ENCODE results near the gene NAPSA. TPM values are rescaled to one million over a fixed set of nuclear protein-coding genes. Genes with fewer than 3 reads are reported as not detected.

Gene NAPSA
- total and polyA plus RNA-seq, 9 of the 15 experiments (the other 6 are each of a cell fraction or from before 2014, with no cell fraction given) = 0.25 to 1.9 (median 0.69) TPM

DNA sequence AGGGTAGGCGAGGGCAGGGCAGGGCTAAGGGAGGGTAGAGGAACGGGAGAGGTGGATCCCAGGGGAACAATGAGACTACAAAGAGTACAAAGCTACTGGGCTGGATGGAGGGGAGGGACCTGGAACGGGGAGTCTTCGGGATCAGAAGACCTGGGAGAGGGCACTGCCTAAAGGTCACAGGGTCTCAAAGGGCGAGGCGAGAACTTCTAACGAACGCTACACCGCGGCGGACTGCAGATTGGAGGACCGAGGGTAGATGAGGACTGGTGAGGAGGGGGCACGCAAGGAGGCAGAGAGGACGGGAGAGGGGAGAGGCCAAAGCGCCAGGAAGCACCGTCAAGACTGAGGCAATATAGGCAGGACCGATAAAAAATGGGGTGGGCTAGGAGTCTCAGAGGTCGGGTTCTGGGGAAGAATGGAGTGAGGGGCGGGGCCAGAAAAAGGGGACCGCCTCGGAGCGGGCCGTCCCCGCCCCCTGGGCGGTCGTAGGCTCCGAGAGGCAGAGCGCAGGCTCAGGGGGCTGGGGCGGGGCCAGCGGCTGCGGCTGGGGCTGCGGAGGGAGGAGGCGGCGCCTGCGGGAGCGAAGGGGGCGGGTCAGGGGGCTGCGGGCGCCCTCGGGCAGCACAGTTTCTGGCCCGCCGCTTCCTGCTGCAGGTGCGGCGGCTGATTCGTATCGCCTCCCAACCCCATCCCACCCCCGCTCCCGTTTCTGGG, 34.9 kb downstream of the NAPSA start (continued):
- peak; percentile 59; the same call in 1 of the 2 replicates for TF ChIP-seq GABPB1 (CRISPR knock-in tag; IDR thresholded peaks at IDR 0.05)
- TF ChIP-seq RBM22 (IDR thresholded peaks at IDR 0.05; ENCODE audit: low read depth, low read length, poor library complexity, severe bottlenecking) = no peak
- no peak for TF ChIP-seq ZNF764 (CRISPR knock-in tag; IDR thresholded peaks at IDR 0.05; ENCODE audit: low read depth)
- TF ChIP-seq NBN (IDR thresholded peaks at IDR 0.05; ENCODE audit: low read depth) = peak; percentile 31
- no peak for TF ChIP-seq E2F3 (CRISPR knock-in tag; IDR thresholded peaks at IDR 0.05)
- no peak for TF ChIP-seq FOXJ2 (tag; IDR thresholded peaks at IDR 0.05)
- no peak for TF ChIP-seq NR4A1 (CRISPR knock-in tag; IDR thresholded peaks at IDR 0.05)
- no peak for TF ChIP-seq NR4A1 (tag; IDR thresholded peaks at IDR 0.05)
- no peak for TF ChIP-seq IRF2 (CRISPR knock-in tag; IDR thresholded peaks at IDR 0.05)
- no peak for TF ChIP-seq PHB (CRISPR knock-in tag; IDR thresholded peaks at IDR 0.05)
- TF ChIP-seq ZNF239 (CRISPR knock-in tag; IDR thresholded peaks at IDR 0.05) = no peak
- no peak for TF ChIP-seq ZNF384 (IDR thresholded peaks at IDR 0.05; ENCODE audit: low read depth, low read length)
- TF ChIP-seq RAD51 (IDR thresholded peaks at IDR 0.05; ENCODE audit: borderline replicate concordance, low read depth) = no peak
- no peak for TF ChIP-seq ZNF253 (CRISPR knock-in tag; conservative IDR thresholded peaks at IDR 0.05)
- TF ChIP-seq PYGO2 (tag; IDR thresholded peaks at IDR 0.05) = no peak
- TF ChIP-seq ZNF134 (CRISPR knock-in tag; conservative IDR thresholded peaks at IDR 0.05) = no peak
- TF ChIP-seq ZBTB34 (CRISPR knock-in tag; IDR thresholded peaks at IDR 0.05) = no peak
- no peak for TF ChIP-seq ZNF175 (CRISPR knock-in tag; IDR thresholded peaks at IDR 0.05; ENCODE audit: low read depth)
- TF ChIP-seq ZBTB8A (IDR thresholded peaks at IDR 0.05; ENCODE audit: partially characterized antibody) = no peak
- TF ChIP-seq, protein P1, sequence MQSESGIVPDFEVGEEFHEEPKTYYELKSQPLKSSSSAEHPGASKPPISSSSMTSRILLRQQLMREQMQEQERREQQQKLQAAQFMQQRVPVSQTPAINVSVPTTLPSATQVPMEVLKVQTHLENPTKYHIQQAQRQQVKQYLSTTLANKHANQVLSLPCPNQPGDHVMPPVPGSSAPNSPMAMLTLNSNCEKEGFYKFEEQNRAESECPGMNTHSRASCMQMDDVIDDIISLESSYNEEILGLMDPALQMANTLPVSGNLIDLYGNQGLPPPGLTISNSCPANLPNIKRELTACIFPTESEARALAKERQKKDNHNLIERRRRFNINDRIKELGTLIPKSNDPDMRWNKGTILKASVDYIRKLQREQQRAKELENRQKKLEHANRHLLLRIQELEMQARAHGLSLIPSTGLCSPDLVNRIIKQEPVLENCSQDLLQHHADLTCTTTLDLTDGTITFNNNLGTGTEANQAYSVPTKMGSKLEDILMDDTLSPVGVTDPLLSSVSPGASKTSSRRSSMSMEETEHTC (IDR thresholded peaks at IDR 0.05) = no peak
- no peak for TF ChIP-seq RBM15 (IDR thresholded peaks at IDR 0.05; ENCODE audit: insufficient read depth, low read length)
- TF ChIP-seq NEUROD1 (IDR thresholded peaks at IDR 0.05; ENCODE audit: borderline replicate concordance, low read depth, low read length, partially characterized antibody) = no peak
- no peak for TF ChIP-seq ZNF586 (CRISPR knock-in tag; conservative IDR thresholded peaks at IDR 0.05)
- TF ChIP-seq PML (IDR thresholded peaks at IDR 0.05; ENCODE audit: low read length) = no peak
- TF ChIP-seq, protein P2, sequence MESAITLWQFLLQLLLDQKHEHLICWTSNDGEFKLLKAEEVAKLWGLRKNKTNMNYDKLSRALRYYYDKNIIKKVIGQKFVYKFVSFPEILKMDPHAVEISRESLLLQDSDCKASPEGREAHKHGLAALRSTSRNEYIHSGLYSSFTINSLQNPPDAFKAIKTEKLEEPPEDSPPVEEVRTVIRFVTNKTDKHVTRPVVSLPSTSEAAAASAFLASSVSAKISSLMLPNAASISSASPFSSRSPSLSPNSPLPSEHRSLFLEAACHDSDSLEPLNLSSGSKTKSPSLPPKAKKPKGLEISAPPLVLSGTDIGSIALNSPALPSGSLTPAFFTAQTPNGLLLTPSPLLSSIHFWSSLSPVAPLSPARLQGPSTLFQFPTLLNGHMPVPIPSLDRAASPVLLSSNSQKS (CRISPR knock-in tag; IDR thresholded peaks at IDR 0.05) = no peak
- TF ChIP-seq BRD9 (IDR thresholded peaks at IDR 0.05; ENCODE audit: low read depth, partially characterized antibody) = peak; percentile 81
- no peak for TF ChIP-seq TAF9B (IDR thresholded peaks at IDR 0.05; ENCODE audit: partially characterized antibody)

Data from K562 (cell line).